NT2/D1 (cell line): Measurements from ENCODE around the gene NEUROG3.

ENCODE experiments used
- SUZ12 ChIP-seq: IDR thresholded peaks from 2 replicates; pipeline ENCODE4 v1.6.1; 2011; ENCODE audit not compliant: insufficient read length, insufficient read depth; ENCODE audit errors: extremely low read depth
- YY1 ChIP-seq: IDR thresholded peaks from 2 replicates; pipeline ENCODE4 v1.6.1; 2011; ENCODE audit not compliant: insufficient read length, insufficient read depth
- ZNF274 ChIP-seq: IDR thresholded peaks from 2 replicates; pipeline ENCODE4 v1.6.1; 2011; ENCODE audit warnings: mild to moderate bottlenecking, low read depth, low read length

DNA sequence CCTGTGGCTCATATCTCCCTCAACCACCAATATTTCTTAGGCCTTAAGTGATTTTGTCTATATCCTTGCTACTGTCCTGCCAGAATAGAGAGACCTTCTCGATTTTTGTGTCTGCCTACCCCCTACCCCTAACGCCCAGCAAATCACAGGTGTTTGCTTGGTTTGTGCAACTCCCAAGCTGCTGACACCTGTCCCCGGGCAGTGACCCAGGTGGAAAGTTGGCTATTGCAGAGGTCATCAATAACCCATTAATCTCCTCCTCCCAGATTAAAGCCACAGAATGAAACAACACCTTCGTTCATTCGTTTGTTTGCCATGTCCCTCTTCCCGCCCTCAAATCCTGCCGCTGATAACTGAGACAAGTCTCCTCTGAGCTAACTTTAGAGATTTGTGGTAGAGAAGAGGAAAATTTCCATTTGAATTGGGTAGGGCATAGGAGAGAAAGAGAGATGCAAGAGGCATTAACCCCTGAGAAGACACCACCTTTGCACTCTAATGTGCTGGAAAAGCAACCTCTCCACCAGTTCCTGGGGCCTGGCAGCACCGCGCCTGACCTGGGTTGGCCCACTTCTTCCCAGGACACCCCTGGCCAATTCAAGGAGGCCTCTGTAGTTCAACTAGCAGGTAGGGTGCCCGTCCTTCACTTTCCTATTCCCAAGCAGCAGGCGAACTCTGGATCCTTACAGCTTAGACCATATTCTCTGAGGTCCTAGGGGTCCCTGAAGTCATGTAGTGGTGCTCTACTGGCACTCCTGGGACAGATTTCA is 3.0 kb downstream of the NEUROG3 start:
- TF ChIP-seq YY1 = no peak
- TF ChIP-seq ZNF274 = no peak
- no peak for TF ChIP-seq SUZ12
